HepG2 (cell line): ENCODE data around the gene C19orf47. TPM values are rescaled to one million over a fixed set of nuclear protein-coding genes. Genes with fewer than 3 reads are reported as not detected.
A peak's percentile ranks its signal among the peaks of the same experiment; 100 is the strongest.

ENCODE experiments used
- DMAP1 ChIP-seq: IDR thresholded peaks from 2 replicates; pipeline ENCODE4 v1.6.1; 2016
- ETV5 ChIP-seq: IDR thresholded peaks from 2 replicates; pipeline ENCODE4 v1.6.1; 2018; ENCODE audit warnings: missing biosample characterization, missing genetic modification reagents, inconsistent platforms, borderline replicate concordance
- FOXO1 ChIP-seq: sonication (generic); formaldehyde crosslinking; IDR thresholded peaks from 2 replicates; pipeline ENCODE4 v1.4.0; 2020; ENCODE audit warnings: missing genetic modification reagents
- HINFP ChIP-seq: sonication (generic); formaldehyde crosslinking; IDR thresholded peaks from 2 replicates; pipeline ENCODE4 v1.4.0; 2020; ENCODE audit warnings: low read depth, mild to moderate bottlenecking, missing genetic modification reagents
- MED13 ChIP-seq: sonication (generic); formaldehyde crosslinking; IDR thresholded peaks from 2 replicates; pipeline ENCODE4 v1.5.0; 2020; ENCODE audit warnings: missing genetic modification reagents
- NFATC3 ChIP-seq: sonication (generic); formaldehyde crosslinking; IDR thresholded peaks from 2 replicates; pipeline ENCODE4 v1.5.1; 2020; ENCODE audit warnings: mild to moderate bottlenecking, missing genetic modification reagents
- PLRG1 ChIP-seq: fragments of 450-650 bp; conservative IDR thresholded peaks from 2 replicates; pipeline ENCODE4 v1.6.1; 2016
- POLR2G ChIP-seq: fragments of 200-400 bp; formaldehyde crosslinking; IDR thresholded peaks from 2 replicates; pipeline ENCODE4 v1.6.1; 2018; ENCODE audit warnings: mild to moderate bottlenecking, low read depth, low read length, moderate library complexity
- PRPF4 ChIP-seq: fragments of 200-400 bp; formaldehyde crosslinking; IDR thresholded peaks from 2 replicates; pipeline ENCODE4 v1.6.1; 2016; ENCODE audit warnings: low read length, low read depth; ENCODE audit not compliant: poor library complexity, severe bottlenecking
- RNF2 ChIP-seq: fragments of 450-650 bp; conservative IDR thresholded peaks from 2 replicates; pipeline ENCODE4 v1.6.1; 2016; ENCODE audit warnings: low read depth
- RORA ChIP-seq: sonication (generic); formaldehyde crosslinking; IDR thresholded peaks from 2 replicates; pipeline ENCODE4 v1.5.0; 2020; ENCODE audit warnings: mild to moderate bottlenecking, missing genetic modification reagents, moderate library complexity
- RXRB ChIP-seq: IDR thresholded peaks from 2 replicates; pipeline ENCODE4 v1.6.1; 2016; ENCODE audit warnings: borderline replicate concordance, missing genetic modification reagents, missing compliant biosample characterization
- THYN1 ChIP-seq: sonication (generic); formaldehyde crosslinking; IDR thresholded peaks from 2 replicates; pipeline ENCODE4 v1.8.1; 2023; ENCODE audit warnings: low read depth, mild to moderate bottlenecking, moderate library complexity, missing genetic modification reagents, borderline replicate concordance
- ZC3H4 ChIP-seq: sonication (generic); formaldehyde crosslinking; IDR thresholded peaks from 2 replicates; pipeline ENCODE4 v1.4.0; 2020; ENCODE audit warnings: missing genetic modification reagents, borderline replicate concordance
- ZFP82 ChIP-seq: sonication (generic); formaldehyde crosslinking; IDR thresholded peaks from 2 replicates; pipeline ENCODE4 v1.5.1; 2020; ENCODE audit warnings: mild to moderate bottlenecking, missing genetic modification reagents, borderline replicate concordance
- ZNF230 ChIP-seq: sonication (generic); formaldehyde crosslinking; IDR thresholded peaks from 2 replicates; pipeline ENCODE4 v1.4.0; 2020; ENCODE audit warnings: mild to moderate bottlenecking, missing genetic modification reagents
- ZNF232 ChIP-seq: sonication (generic); formaldehyde crosslinking; IDR thresholded peaks from 2 replicates; pipeline ENCODE4 v1.4.0; 2020; ENCODE audit warnings: missing genetic modification reagents, borderline replicate concordance
- ZNF350 ChIP-seq: sonication (generic); formaldehyde crosslinking; IDR thresholded peaks from 2 replicates; pipeline ENCODE4 v1.4.0; 2020; ENCODE audit warnings: mild to moderate bottlenecking, low read depth, missing genetic modification reagents, borderline replicate concordance
- ZNF44 ChIP-seq: sonication (generic); formaldehyde crosslinking; IDR thresholded peaks from 2 replicates; pipeline ENCODE4 v1.5.1; 2020; ENCODE audit warnings: mild to moderate bottlenecking, missing genetic modification reagents
- ZNF557 ChIP-seq: sonication (generic); formaldehyde crosslinking; IDR thresholded peaks from 2 replicates; pipeline ENCODE4 v1.4.0; 2020; ENCODE audit warnings: missing genetic modification reagents
- ZNF781 ChIP-seq: sonication (generic); formaldehyde crosslinking; IDR thresholded peaks from 2 replicates; pipeline ENCODE4 v1.5.1; 2020; ENCODE audit warnings: borderline replicate concordance, mild to moderate bottlenecking, missing genetic modification reagents; ENCODE audit errors: not compliant biosample characterization
- ZNF850 ChIP-seq: sonication (generic); formaldehyde crosslinking; conservative IDR thresholded peaks from 2 replicates; pipeline ENCODE4 v1.9.0; 2021; ENCODE audit warnings: mild to moderate bottlenecking, missing genetic modification reagents
- ZSCAN20 ChIP-seq: sonication (generic); formaldehyde crosslinking; IDR thresholded peaks from 2 replicates; pipeline ENCODE4 v1.4.0; 2020; ENCODE audit warnings: missing genetic modification reagents, mild to moderate bottlenecking, borderline replicate concordance
- polyA plus RNA-seq, 8 experiments: library from polyadenylated mRNA; depleted of rRNA in 3 of 8; stranded (reverse) in 7 of 8; unstranded in 1 of 8; fragments of >200 nt; fragmentation: Illumina TruSeq in 4 of 8; extraction: Trizol in 4 of 8; gene quantifications; 2 replicates each; pipeline versions ENCODE4 v1.2.1 to v1.2.3, GENCODE V29; 2011 to 2016; ENCODE audit warnings: low read depth in 4 of 8, missing spikeins in 1 of 8, mixed read lengths in 1 of 8; ENCODE audit not compliant: insufficient read depth in 1 of 8
- total RNA-seq, 5 experiments: library from RNA; depleted of rRNA; stranded (reverse); fragments of >200 nt; fragmentation: Illumina TruSeq; extraction: Trizol; gene quantifications; 2 replicates each; pipeline ENCODE4 v1.2.3, GENCODE V29; 2016; ENCODE audit warnings: low read depth in 1 of 5
- TF ChIP-seq, protein P1 (sequence below): IDR thresholded peaks from 2 replicates; pipeline ENCODE4 v1.6.1; 2016; ENCODE audit warnings: missing genetic modification reagents, missing compliant biosample characterization
- TF ChIP-seq, protein P2 (sequence below): conservative IDR thresholded peaks from 2 replicates; pipeline ENCODE4 v1.6.1; 2018; ENCODE audit warnings: missing genetic modification reagents
- TF ChIP-seq, protein P3 (sequence below): sonication (generic); formaldehyde crosslinking; conservative IDR thresholded peaks from 2 replicates; pipeline ENCODE4 v1.4.0; 2020; ENCODE audit warnings: missing genetic modification reagents

Gene C19orf47
- total and polyA plus RNA-seq, 2 of the 13 experiments (the other 11 are each of a cell fraction or from before 2014, with no cell fraction given), result 8.1 to 10.6 TPM

DNA sequence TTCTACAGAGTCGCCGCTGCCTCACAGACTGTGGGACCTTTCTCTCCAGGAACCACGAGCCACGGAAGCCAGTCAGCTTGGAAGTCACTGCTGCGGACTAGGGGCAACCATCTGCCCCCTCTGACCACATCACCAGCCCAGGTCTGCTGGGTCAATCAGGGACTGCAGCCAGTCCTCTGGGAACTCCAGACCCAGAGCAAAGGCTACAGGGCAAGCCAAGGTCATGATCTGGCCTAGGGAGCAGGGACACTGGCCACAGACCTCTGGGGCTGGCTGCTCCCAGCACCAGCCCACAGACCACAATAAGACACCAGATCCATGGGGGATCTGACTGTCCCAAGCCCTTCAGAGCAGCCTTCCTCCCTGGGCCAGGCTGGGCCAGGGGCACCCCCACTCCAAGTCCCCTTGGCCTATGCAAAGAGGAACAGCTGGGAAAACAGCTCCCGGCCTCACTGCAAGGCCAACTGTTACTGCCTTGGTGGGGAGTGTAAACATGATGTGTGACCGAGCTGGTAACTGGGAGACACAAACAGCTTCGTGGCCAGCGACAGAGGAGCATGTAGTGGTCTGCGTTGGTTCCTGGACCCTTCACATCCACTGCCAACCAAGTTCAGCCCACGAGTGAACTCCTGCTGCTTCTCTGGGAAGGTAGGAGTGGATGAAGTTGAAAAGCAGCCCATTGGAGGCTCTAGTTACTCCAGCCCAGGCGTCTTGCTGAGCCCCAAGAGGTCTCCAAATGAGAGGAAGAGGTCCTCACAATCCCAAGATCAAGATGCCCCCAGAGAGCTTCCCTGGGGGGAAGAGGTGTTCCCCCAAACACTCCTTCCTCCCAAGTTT, 64.6 kb downstream of the C19orf47 start (continued):
- TF ChIP-seq ZNF230 (CRISPR knock-in tag) (no peak), ZNF350 (CRISPR knock-in tag) (peak; percentile 86), THYN1 (CRISPR knock-in tag) (no peak), POLR2G (no peak), ZNF44 (no peak), RORA (CRISPR knock-in tag) (no peak), PLRG1 (no peak), ZNF232 (no peak), MED13 (CRISPR knock-in tag) (no peak), FOXO1 (CRISPR knock-in tag) (peak; percentile 77; the same call in 1 of the 2 replicates), ZC3H4 (CRISPR knock-in tag) (no peak), RXRB (CRISPR knock-in tag) (peak; percentile 95), HINFP (CRISPR knock-in tag) (0 out of 2 replicates have a peak, but pooled peaks have one; percentile 46), ZSCAN20 (CRISPR knock-in tag) (no peak), PRPF4 (no peak), RNF2 (no peak), ZNF781 (CRISPR knock-in tag) (no peak), DMAP1 (CRISPR knock-in tag) (peak; percentile 32; the same call in 1 of the 2 replicates), ZNF557 (CRISPR knock-in tag) (no peak), ZNF850 (CRISPR knock-in tag) (no peak), NFATC3 (CRISPR knock-in tag) (no peak), ZFP82 (CRISPR knock-in tag) (no peak), ETV5 (no peak; the same call in 1 of the 2 replicates)
- TF ChIP-seq, protein P1, sequence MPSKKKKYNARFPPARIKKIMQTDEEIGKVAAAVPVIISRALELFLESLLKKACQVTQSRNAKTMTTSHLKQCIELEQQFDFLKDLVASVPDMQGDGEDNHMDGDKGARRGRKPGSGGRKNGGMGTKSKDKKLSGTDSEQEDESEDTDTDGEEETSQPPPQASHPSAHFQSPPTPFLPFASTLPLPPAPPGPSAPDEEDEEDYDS (CRISPR knock-in tag), result peak; percentile 49
- TF ChIP-seq, protein P2, sequence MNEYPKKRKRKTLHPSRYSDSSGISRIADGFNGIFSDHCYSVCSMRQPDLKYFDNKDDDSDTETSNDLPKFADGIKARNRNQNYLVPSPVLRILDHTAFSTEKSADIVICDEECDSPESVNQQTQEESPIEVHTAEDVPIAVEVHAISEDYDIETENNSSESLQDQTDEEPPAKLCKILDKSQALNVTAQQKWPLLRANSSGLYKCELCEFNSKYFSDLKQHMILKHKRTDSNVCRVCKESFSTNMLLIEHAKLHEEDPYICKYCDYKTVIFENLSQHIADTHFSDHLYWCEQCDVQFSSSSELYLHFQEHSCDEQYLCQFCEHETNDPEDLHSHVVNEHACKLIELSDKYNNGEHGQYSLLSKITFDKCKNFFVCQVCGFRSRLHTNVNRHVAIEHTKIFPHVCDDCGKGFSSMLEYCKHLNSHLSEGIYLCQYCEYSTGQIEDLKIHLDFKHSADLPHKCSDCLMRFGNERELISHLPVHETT (CRISPR knock-in tag), result no peak
- TF ChIP-seq, protein P3, sequence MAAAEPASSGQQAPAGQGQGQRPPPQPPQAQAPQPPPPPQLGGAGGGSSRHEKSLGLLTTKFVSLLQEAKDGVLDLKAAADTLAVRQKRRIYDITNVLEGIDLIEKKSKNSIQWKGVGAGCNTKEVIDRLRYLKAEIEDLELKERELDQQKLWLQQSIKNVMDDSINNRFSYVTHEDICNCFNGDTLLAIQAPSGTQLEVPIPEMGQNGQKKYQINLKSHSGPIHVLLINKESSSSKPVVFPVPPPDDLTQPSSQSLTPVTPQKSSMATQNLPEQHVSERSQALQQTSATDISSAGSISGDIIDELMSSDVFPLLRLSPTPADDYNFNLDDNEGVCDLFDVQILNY (CRISPR knock-in tag), result no peak
